HepG2 (cell line): ENCODE data around the gene GFOD1. TPM values are rescaled to one million over a fixed set of nuclear protein-coding genes. Genes with fewer than 3 reads are reported as not detected.

Experiments
- BHLHE40 ChIP-seq: IDR thresholded peaks from 2 replicates; pipeline ENCODE4 v1.6.1; 2011; ENCODE audit warnings: low read length, improper control_type of control experiment
- BRD4 ChIP-seq: sonication (generic); formaldehyde crosslinking; IDR thresholded peaks from 2 replicates; pipeline ENCODE4 v1.4.0; 2020; ENCODE audit warnings: missing genetic modification reagents
- HNF4A ChIP-seq: sonication (generic); formaldehyde crosslinking; IDR thresholded peaks from 2 replicates; pipeline ENCODE4 v1.4.0; 2020; ENCODE audit warnings: missing genetic modification reagents
- JARID2 ChIP-seq: sonication (generic); formaldehyde crosslinking; IDR thresholded peaks from 2 replicates; pipeline ENCODE4 v1.8.1; 2023; ENCODE audit warnings: missing genetic modification reagents, inconsistent platforms; ENCODE audit not compliant: insufficient replicate concordance
- JUN ChIP-seq: sonication (generic); formaldehyde crosslinking; IDR thresholded peaks from 2 replicates; pipeline ENCODE4 v1.4.0; 2020; ENCODE audit warnings: mild to moderate bottlenecking, missing genetic modification reagents
- KLF11 ChIP-seq: IDR thresholded peaks from 2 replicates; pipeline ENCODE4 v1.6.1; 2016; ENCODE audit warnings: missing compliant biosample characterization
- KMT2B ChIP-seq: IDR thresholded peaks from 2 replicates; pipeline ENCODE4 v1.6.1; 2016; ENCODE audit warnings: missing genetic modification reagents, missing compliant biosample characterization
- NCOA2 ChIP-seq: sonication (generic); formaldehyde crosslinking; IDR thresholded peaks from 2 replicates; pipeline ENCODE4 v1.8.0; 2022; ENCODE audit warnings: inconsistent platforms
- PHF21A ChIP-seq: sonication (generic); formaldehyde crosslinking; IDR thresholded peaks from 2 replicates; pipeline ENCODE4 v1.5.0; 2020; ENCODE audit warnings: mild to moderate bottlenecking, missing genetic modification reagents
- POGZ ChIP-seq: sonication (generic); formaldehyde crosslinking; IDR thresholded peaks from 2 replicates; pipeline ENCODE4 v1.4.0; 2020; ENCODE audit warnings: mild to moderate bottlenecking, missing genetic modification reagents
- REL ChIP-seq: sonication (generic); formaldehyde crosslinking; conservative IDR thresholded peaks from 2 replicates; pipeline ENCODE4 v1.8.0; 2022; ENCODE audit warnings: mild to moderate bottlenecking, missing genetic modification reagents, moderate library complexity
- ZNF318 ChIP-seq: sonication (generic); formaldehyde crosslinking; IDR thresholded peaks from 2 replicates; pipeline ENCODE4 v1.4.0; 2020; ENCODE audit warnings: mild to moderate bottlenecking, missing genetic modification reagents
- ZNF558 ChIP-seq: sonication (generic); formaldehyde crosslinking; IDR thresholded peaks from 2 replicates; pipeline ENCODE4 v1.9.0; 2022; ENCODE audit warnings: mild to moderate bottlenecking, missing genetic modification reagents, borderline replicate concordance
- ZSCAN20 ChIP-seq: sonication (generic); formaldehyde crosslinking; IDR thresholded peaks from 2 replicates; pipeline ENCODE4 v1.4.0; 2020; ENCODE audit warnings: missing genetic modification reagents, mild to moderate bottlenecking, borderline replicate concordance
- ZSCAN31 ChIP-seq: sonication (generic); formaldehyde crosslinking; IDR thresholded peaks from 2 replicates; pipeline ENCODE4 v1.5.0; 2020; ENCODE audit warnings: low read depth, mild to moderate bottlenecking, missing genetic modification reagents
- polyA plus RNA-seq, 8 experiments: library from polyadenylated mRNA; depleted of rRNA in 3 of 8; stranded (reverse) in 7 of 8; unstranded in 1 of 8; fragments of >200 nt; fragmentation: Illumina TruSeq in 4 of 8; extraction: Trizol in 4 of 8; gene quantifications; 2 replicates each; pipeline versions ENCODE4 v1.2.1 to v1.2.3, GENCODE V29; 2011 to 2016; ENCODE audit warnings: low read depth in 4 of 8, missing spikeins in 1 of 8, mixed read lengths in 1 of 8; ENCODE audit not compliant: insufficient read depth in 1 of 8
- total RNA-seq, 5 experiments: library from RNA; depleted of rRNA; stranded (reverse); fragments of >200 nt; fragmentation: Illumina TruSeq; extraction: Trizol; gene quantifications; 2 replicates each; pipeline ENCODE4 v1.2.3, GENCODE V29; 2016; ENCODE audit warnings: low read depth in 1 of 5
- TF ChIP-seq, protein P1 (sequence below): sonication (generic); formaldehyde crosslinking; IDR thresholded peaks from 2 replicates; pipeline ENCODE4 v1.4.0; 2020; ENCODE audit warnings: mild to moderate bottlenecking, missing genetic modification reagents

GFOD1 gene
- total and polyA plus RNA-seq, 2 of the 13 experiments (the other 11 are each of a cell fraction or from before 2014, with no cell fraction given), result 1.9 to 6.4 TPM

DNA sequence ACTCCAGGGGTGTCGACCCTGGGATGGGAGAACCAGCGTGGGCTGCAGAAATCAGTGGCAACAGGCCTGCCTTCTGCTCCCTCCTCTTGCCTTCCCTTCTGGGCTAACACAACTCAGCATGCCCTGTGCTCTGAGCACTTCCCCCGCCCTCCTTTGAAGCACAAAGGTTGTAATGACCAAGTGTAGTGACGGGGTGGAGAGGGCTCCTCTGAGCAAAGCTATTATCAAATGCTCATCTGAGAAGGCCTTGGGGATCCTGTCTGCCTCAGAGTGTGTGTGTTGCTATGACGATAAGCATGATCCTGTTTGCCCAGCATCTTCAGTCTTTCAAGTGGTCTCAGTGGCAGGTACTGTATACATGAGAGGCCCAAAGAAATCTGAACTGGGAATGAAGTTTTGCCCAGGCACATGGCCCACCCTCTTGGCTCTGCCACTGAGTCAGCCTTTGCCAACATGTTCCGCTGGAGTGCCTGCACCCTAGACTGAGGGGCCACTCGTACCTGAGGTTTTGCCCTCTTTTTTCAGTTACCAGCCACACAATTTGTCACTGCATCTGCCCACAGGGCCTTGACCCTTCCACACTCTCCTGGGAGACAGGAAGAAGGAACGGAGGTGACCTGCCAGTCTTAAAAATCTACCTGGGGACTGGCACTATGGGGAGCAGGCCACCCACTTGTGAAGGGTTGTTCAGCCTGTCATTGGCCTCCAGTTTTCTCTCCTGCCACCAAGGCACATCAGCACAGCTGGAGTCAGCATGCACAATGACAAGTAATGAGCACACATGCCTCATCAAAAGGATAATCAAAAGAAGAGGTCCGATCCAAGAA, 74.5 kb downstream of the GFOD1 start (continued):
- TF ChIP-seq KMT2B (CRISPR knock-in tag) (peak; percentile 39; the same call in 1 of the 2 replicates), BHLHE40 (no peak), HNF4A (CRISPR knock-in tag) (peak; percentile 87), KLF11 (CRISPR knock-in tag) (no peak), PHF21A (CRISPR knock-in tag) (no peak), REL (CRISPR knock-in tag) (no peak), JUN (peak; percentile 48; the same call in 1 of the 2 replicates), ZSCAN20 (CRISPR knock-in tag) (no peak), ZSCAN31 (CRISPR knock-in tag) (peak; percentile 44; the same call in 1 of the 2 replicates), NCOA2 (CRISPR knock-in tag) (no peak), BRD4 (no peak), POGZ (CRISPR knock-in tag) (peak; percentile 12; the same call in 1 of the 2 replicates), ZNF318 (CRISPR knock-in tag) (peak; percentile 23; the same call in 1 of the 2 replicates), JARID2 (no peak), ZNF558 (no peak)
- TF ChIP-seq, protein P1, sequence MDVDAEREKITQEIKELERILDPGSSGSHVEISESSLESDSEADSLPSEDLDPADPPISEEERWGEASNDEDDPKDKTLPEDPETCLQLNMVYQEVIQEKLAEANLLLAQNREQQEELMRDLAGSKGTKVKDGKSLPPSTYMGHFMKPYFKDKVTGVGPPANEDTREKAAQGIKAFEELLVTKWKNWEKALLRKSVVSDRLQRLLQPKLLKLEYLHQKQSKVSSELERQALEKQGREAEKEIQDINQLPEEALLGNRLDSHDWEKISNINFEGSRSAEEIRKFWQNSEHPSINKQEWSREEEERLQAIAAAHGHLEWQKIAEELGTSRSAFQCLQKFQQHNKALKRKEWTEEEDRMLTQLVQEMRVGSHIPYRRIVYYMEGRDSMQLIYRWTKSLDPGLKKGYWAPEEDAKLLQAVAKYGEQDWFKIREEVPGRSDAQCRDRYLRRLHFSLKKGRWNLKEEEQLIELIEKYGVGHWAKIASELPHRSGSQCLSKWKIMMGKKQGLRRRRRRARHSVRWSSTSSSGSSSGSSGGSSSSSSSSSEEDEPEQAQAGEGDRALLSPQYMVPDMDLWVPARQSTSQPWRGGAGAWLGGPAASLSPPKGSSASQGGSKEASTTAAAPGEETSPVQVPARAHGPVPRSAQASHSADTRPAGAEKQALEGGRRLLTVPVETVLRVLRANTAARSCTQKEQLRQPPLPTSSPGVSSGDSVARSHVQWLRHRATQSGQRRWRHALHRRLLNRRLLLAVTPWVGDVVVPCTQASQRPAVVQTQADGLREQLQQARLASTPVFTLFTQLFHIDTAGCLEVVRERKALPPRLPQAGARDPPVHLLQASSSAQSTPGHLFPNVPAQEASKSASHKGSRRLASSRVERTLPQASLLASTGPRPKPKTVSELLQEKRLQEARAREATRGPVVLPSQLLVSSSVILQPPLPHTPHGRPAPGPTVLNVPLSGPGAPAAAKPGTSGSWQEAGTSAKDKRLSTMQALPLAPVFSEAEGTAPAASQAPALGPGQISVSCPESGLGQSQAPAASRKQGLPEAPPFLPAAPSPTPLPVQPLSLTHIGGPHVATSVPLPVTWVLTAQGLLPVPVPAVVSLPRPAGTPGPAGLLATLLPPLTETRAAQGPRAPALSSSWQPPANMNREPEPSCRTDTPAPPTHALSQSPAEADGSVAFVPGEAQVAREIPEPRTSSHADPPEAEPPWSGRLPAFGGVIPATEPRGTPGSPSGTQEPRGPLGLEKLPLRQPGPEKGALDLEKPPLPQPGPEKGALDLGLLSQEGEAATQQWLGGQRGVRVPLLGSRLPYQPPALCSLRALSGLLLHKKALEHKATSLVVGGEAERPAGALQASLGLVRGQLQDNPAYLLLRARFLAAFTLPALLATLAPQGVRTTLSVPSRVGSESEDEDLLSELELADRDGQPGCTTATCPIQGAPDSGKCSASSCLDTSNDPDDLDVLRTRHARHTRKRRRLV, result 0 out of 2 replicates have a peak, but pooled peaks have one; percentile 32
